Colonic mucosa (tissue), 4 donors: Measurements from ENCODE around the gene SREBF1. TPM values are rescaled to one million over a fixed set of nuclear protein-coding genes. Genes with fewer than 3 reads are reported as not detected.

Experiments
- DNase-seq: peaks from one replicate; pipeline ENCODE4 v3.0.0-alpha.2; 2020
- H3K27ac ChIP-seq: fragments of 200-600 bp; one replicate; pipeline ENCODE4 v1.8.0; 2021
- H3K27me3 ChIP-seq: fragments of 200-600 bp; one replicate; pipeline ENCODE4 v1.8.0; 2021
- H3K36me3 ChIP-seq: fragments of 200-600 bp; one replicate; pipeline ENCODE4 v1.8.0; 2021
- H3K4me1 ChIP-seq: fragments of 200-600 bp; one replicate; pipeline ENCODE4 v1.8.0; 2021; ENCODE audit warnings: mild to moderate bottlenecking
- H3K4me3 ChIP-seq: fragments of 200-600 bp; one replicate; pipeline ENCODE4 v1.8.0; 2021
- H3K9ac ChIP-seq, 2 donors: one replicate each; pipeline ENCODE4 v1.7.0; 2013; ENCODE audit warnings: control low read depth in 2 of 2, low read depth in 2 of 2, low read length in 2 of 2
- H3K9me3 ChIP-seq: fragments of 200-600 bp; one replicate; pipeline ENCODE4 v1.8.0; 2021
- intact Hi-C: fragments of 100-400 bp; cut with DNase I; formaldehyde crosslinking; loops from one replicate; pipeline ENCODE4 v1.14.1; 2022
- total RNA-seq, 2 donors: library from RNA; stranded (reverse); fragmentation: NEBNext Ultra II Directional in 1 of 2; extraction: Animal tissue kit (Norgen Biotek cat#: 25700) in 1 of 2; gene quantifications; one replicate each; pipeline ENCODE4 v1.2.1, GENCODE V29; 2021
- TF ChIP-seq, protein P1 (sequence below): fragments of 200-600 bp; IDR thresholded peaks from one replicate; pipeline ENCODE4 v1.8.0; 2022; ENCODE audit warnings: antibody characterized with exemption, mild to moderate bottlenecking
- donor health status: healthy.
- donor health status: DM: no; HTN: no; CAD: no.
- donor health status: DM: no; HTN: no; CAD: no.

Gene SREBF1
- total RNA-seq, 2 donors from 2014 or later, result 170 to 174 TPM

DNA sequence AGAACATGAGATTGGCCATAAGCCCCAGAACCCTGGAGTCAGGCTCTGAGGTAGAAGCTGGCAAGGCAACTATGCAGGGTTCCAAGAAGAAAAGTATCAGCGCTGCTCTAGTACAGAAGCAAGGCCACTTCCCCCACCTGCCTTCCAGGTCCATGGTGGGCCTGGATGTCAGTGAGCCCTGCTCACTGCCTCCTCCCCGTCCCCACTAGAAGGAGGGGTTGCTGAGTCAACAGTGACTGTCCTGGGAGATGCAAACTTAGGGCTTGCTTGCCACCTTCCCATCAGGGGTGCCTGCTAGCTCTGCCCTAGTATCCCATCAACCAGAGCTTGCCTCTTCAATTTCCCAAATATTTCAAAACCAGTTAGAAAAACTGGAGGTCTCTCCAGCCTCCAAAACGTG, 29.6 kb upstream of the SREBF1 start:
- H3K4me1 ChIP-seq, result no peaks in the 10 kb centered on the region
- H3K36me3 ChIP-seq, result no peaks in the 10 kb centered on the region
- H3K4me3 ChIP-seq, result no peak overlapping the region
- H3K27ac ChIP-seq, result no peak overlapping the region
- no peak overlapping the region for H3K9ac ChIP-seq
- intact Hi-C loops, result no loop called here
- no peaks in the 10 kb centered on the region for H3K9me3 ChIP-seq
- no peak for DNase-seq
- no peaks in the 10 kb centered on the region for H3K27me3 ChIP-seq
- TF ChIP-seq, protein P1, sequence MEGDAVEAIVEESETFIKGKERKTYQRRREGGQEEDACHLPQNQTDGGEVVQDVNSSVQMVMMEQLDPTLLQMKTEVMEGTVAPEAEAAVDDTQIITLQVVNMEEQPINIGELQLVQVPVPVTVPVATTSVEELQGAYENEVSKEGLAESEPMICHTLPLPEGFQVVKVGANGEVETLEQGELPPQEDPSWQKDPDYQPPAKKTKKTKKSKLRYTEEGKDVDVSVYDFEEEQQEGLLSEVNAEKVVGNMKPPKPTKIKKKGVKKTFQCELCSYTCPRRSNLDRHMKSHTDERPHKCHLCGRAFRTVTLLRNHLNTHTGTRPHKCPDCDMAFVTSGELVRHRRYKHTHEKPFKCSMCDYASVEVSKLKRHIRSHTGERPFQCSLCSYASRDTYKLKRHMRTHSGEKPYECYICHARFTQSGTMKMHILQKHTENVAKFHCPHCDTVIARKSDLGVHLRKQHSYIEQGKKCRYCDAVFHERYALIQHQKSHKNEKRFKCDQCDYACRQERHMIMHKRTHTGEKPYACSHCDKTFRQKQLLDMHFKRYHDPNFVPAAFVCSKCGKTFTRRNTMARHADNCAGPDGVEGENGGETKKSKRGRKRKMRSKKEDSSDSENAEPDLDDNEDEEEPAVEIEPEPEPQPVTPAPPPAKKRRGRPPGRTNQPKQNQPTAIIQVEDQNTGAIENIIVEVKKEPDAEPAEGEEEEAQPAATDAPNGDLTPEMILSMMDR, result no peak

DNA sequence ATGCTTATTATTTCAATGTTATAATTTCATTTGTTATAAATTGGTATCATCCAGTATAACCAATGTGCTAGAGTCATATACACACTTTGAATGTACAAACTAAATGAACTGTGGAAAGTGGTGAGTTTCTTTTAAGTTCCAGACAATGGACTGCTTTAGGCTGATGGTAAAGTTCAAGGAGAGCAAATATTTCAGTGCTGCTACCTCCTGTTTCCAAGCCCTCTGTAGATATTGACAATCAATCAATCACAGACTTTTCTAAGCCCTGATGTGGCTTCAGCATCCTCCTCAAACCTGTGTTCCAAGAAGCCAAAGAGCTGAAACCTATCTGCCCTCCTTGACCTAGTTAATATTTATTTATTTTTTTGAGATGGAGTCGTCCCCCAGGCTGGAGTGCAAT, 28.2 kb upstream of the SREBF1 start:
- no peak overlapping the region for H3K9ac ChIP-seq
- no peaks in the 10 kb centered on the region for H3K4me1 ChIP-seq
- no peaks in the 10 kb centered on the region for H3K36me3 ChIP-seq
- TF ChIP-seq, protein P1, result no peak
- intact Hi-C loops, result no loop called here
- no peaks in the 10 kb centered on the region for H3K27me3 ChIP-seq
- H3K9me3 ChIP-seq, result no peaks in the 10 kb centered on the region
- no peak overlapping the region for H3K4me3 ChIP-seq
- no peak overlapping the region for H3K27ac ChIP-seq
- no peak for DNase-seq

DNA sequence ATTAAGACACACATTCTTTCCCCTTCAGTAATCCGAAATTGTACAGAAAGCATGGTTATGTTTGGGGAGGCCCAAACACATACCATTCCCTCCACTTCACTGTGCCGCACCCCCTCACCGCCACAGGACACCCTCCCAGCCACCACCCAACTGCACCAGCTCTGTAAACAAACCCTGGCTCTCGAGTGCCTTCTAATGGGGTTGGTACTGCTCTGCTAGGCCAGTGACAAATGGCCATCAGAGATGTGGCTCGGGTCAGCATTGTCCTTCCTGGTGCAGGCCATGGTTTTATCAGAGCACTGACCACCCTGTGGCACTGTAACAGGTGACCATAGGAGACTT, 24.0 kb upstream of the SREBF1 start:
- intact Hi-C loops, result loop anchor here (2.0 to 5.0 kb wide), 2 partner anchors 48 to 178 kb away; partner anchors contain the start of gene RAI1
- H3K27me3 ChIP-seq, result no peaks in the 10 kb centered on the region
- TF ChIP-seq, protein P1, result no peak
- no peak for DNase-seq
- no peaks in the 10 kb centered on the region for H3K36me3 ChIP-seq
- H3K9me3 ChIP-seq, result no peaks in the 10 kb centered on the region
- H3K9ac ChIP-seq, result no peak overlapping the region
- H3K27ac ChIP-seq, result no peak overlapping the region
- H3K4me3 ChIP-seq, result no peak overlapping the region
- H3K4me1 ChIP-seq, result no peaks in the 10 kb centered on the region

DNA sequence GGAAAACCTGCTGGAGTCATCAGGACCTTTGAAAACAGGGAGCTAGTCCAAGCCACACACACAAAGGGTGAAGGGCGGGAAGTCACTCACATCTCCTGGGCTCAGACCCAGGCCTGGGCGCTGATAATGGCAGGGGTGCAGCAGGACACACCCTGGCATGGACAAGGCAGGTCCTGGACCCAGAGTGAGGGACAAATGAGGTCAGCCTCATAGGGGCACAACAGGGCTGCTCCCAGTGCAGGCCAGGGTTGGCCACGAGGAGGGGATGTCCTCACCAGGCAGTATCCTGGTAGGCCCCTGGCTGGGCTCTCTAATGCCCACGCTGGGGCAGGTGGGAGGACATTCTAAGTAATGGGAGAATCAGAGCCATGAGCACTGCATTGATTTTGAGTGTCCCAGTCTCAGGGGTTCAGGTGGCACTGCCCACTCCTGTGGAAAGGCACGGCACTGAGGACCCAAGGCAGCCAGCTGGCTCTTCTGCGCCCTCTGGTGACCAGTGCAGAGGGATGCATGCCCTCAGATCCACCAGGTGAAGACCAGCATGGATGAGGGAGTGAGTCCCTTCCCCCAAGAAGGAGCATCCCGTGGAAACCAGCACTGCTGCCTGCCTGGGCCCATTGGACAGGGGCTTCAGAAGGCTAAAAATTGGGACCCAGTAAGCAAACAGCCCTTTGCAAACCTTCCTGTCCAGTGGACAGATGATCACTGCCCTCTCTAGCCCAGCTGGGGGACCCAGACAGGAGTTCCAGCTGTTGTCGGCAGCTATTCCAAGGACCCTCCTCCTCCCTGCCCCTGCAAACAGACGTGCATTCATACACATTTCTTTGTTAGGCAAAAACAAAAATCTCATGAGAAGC, 23.4 kb upstream of the SREBF1 start:
- Histone ChIP-seq H3K4me1 (no peaks in the 10 kb centered on the region), H3K27me3 (no peaks in the 10 kb centered on the region), H3K27ac (no peak overlapping the region), H3K4me3 (no peak overlapping the region), H3K9ac (no peak overlapping the region), H3K36me3 (no peaks in the 10 kb centered on the region), H3K9me3 (no peaks in the 10 kb centered on the region)
- DNase-seq, result peak; percentile 75
- TF ChIP-seq, protein P1, result peak; percentile 96
- intact Hi-C loops, result loop anchor here (2.0 to 5.0 kb wide), 2 partner anchors 47 to 178 kb away; partner anchors contain the start of gene RAI1

DNA sequence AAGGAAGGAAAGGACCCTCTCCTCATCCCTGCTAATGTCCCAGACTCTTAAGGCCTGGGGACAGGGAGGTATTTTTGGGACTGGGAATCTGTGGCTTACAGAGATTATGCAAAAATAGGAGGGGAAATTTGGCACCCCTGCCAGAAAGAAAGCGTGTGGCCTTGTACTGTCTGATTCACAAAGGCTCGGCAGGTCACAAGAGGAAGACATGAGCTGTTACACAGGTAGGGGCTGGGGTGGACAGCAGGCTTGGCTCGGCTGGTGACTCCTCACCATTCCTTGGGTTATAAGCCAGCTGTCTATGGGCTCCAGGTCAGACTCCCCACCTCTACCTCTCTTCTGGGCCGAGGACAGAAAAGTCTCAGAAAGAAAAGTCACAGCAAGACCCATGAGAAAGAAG, 20.7 kb upstream of the SREBF1 start:
- Histone ChIP-seq H3K27me3 (no peaks in the 10 kb centered on the region), H3K4me1 (no peaks in the 10 kb centered on the region), H3K36me3 (no peaks in the 10 kb centered on the region), H3K9ac (no peak overlapping the region), H3K9me3 (no peaks in the 10 kb centered on the region), H3K4me3 (no peak overlapping the region), H3K27ac (no peak overlapping the region)
- no peak for DNase-seq
- TF ChIP-seq, protein P1, result no peak
- intact Hi-C loops, result no loop called here
